Lower lobe of right lung (tissue), 2 donors: Measurements from ENCODE around the gene KRTAP10-12. TPM values are rescaled to one million over a fixed set of nuclear protein-coding genes. Genes with fewer than 3 reads are reported as not detected.

Source experiments
- ATAC-seq, 2 donors: fragments of 200-7000 bp; cut with Tn5 transposase; one replicate each; pipeline ENCODE4 v1.9.1; 2020 to 2022; ENCODE audit warnings: mild to moderate bottlenecking in 2 of 2, moderate library complexity in 2 of 2
- DNase-seq: peaks from one replicate; pipeline ENCODE4 v3.0.0-alpha.2; 2020
- H3K27ac ChIP-seq: fragments of 200-600 bp; one replicate; pipeline ENCODE4 v1.8.0; 2022
- H3K27me3 ChIP-seq: fragments of 200-600 bp; one replicate; pipeline ENCODE4 v1.8.0; 2022; ENCODE audit warnings: low read depth
- H3K36me3 ChIP-seq: fragments of 200-600 bp; one replicate; pipeline ENCODE4 v1.8.0; 2022; ENCODE audit warnings: mild to moderate bottlenecking
- H3K4me1 ChIP-seq: fragments of 200-600 bp; one replicate; pipeline ENCODE4 v1.8.0; 2022
- H3K4me3 ChIP-seq: fragments of 200-600 bp; one replicate; pipeline ENCODE4 v1.8.0; 2022; ENCODE audit warnings: mild to moderate bottlenecking
- H3K9me3 ChIP-seq: fragments of 200-600 bp; one replicate; pipeline ENCODE4 v1.8.0; 2022
- intact Hi-C: fragments of 100-400 bp; cut with DNase I; formaldehyde crosslinking; loops from one replicate; pipeline ENCODE4 v1.11.0; 2022
- total RNA-seq: library from RNA; stranded (reverse); fragmentation: NEBNext Ultra II Directional; extraction: Animal tissue kit (Norgen Biotek cat#: 25700); gene quantifications from one replicate; pipeline ENCODE4 v1.2.1, GENCODE V29; 2021
- TF ChIP-seq, protein P1 (sequence below): fragments of 200-600 bp; IDR thresholded peaks from one replicate; pipeline ENCODE4 v1.8.0; 2022; ENCODE audit warnings: antibody characterized with exemption, mild to moderate bottlenecking
- donor health status: DM: no; HTN: yes; CAD: no; lungs with severe emphysema.

The KRTAP10-12 gene
- total RNA-seq, 1 donor from 2014 or later, result not detected

DNA sequence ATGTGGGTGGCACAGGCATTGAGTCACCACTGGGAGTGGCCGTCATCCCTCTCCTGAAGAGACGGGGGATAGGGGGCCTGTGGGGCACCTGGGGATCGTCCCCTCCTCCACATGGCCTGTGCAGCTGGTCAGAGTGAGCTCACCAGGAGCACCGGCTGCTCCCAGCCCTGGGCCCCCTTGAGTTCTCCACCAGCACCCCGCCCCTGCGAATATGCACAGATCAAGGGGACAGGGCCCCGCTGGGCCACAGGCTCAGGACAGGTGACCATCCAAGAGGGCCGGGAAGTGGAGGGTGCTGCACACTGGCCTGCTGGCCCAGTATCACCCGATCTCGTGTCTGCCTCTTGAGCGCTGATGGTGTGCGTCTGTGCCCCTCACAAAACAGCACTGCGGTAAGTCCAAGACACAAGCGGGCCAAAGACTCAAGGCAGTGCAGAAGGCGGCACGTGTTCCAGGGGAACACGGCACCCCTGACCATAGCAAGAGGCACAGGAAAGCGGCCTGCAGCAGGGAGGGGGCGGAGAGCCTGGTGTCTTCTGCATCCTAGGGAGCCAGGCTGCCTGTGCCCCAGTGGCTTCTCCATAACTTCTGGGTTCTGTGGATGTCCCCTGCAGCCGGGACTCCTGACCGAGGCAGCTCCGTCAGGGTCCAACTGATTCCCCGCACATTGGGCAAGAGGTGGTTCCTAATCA is 32.5 kb downstream of the KRTAP10-12 start:
- no peak for ATAC-seq
- Histone ChIP-seq H3K27ac (no peak overlapping the region), H3K9me3 (no peaks in the 10 kb centered on the region), H3K36me3 (no peaks in the 10 kb centered on the region), H3K4me1 (no peaks in the 10 kb centered on the region), H3K4me3 (no peak overlapping the region), H3K27me3 (peaks cover 38% of the 10 kb centered on the region)
- no peak for DNase-seq
- TF ChIP-seq, protein P1, sequence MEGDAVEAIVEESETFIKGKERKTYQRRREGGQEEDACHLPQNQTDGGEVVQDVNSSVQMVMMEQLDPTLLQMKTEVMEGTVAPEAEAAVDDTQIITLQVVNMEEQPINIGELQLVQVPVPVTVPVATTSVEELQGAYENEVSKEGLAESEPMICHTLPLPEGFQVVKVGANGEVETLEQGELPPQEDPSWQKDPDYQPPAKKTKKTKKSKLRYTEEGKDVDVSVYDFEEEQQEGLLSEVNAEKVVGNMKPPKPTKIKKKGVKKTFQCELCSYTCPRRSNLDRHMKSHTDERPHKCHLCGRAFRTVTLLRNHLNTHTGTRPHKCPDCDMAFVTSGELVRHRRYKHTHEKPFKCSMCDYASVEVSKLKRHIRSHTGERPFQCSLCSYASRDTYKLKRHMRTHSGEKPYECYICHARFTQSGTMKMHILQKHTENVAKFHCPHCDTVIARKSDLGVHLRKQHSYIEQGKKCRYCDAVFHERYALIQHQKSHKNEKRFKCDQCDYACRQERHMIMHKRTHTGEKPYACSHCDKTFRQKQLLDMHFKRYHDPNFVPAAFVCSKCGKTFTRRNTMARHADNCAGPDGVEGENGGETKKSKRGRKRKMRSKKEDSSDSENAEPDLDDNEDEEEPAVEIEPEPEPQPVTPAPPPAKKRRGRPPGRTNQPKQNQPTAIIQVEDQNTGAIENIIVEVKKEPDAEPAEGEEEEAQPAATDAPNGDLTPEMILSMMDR, result no peak
- intact Hi-C loops, result no loop called here

DNA sequence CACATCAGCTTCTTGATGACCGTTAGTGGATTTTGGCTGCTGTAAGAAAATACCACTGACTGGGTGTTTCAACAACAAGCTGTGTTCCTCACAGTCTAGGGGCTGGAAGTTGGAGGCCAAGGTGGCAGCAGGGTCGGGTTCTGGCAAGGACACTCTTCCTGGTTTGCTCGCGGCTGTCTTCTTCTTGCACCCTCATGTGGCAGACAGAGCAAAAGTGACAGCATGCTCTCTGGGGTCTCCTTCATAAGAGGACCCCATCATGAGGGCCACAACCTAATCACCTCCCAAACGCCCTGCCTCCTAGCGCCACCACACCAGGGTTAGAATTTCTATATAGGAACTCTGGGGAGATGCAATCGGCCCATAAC is 33.0 kb downstream of the KRTAP10-12 start:
- H3K36me3 ChIP-seq, result no peaks in the 10 kb centered on the region
- no peak for DNase-seq
- no peak overlapping the region for H3K4me3 ChIP-seq
- intact Hi-C loops, result no loop called here
- H3K9me3 ChIP-seq, result no peaks in the 10 kb centered on the region
- no peaks in the 10 kb centered on the region for H3K4me1 ChIP-seq
- TF ChIP-seq, protein P1, result no peak
- peaks cover 32% of the 10 kb centered on the region for H3K27me3 ChIP-seq
- ATAC-seq, result no peak
- H3K27ac ChIP-seq, result no peak overlapping the region

DNA sequence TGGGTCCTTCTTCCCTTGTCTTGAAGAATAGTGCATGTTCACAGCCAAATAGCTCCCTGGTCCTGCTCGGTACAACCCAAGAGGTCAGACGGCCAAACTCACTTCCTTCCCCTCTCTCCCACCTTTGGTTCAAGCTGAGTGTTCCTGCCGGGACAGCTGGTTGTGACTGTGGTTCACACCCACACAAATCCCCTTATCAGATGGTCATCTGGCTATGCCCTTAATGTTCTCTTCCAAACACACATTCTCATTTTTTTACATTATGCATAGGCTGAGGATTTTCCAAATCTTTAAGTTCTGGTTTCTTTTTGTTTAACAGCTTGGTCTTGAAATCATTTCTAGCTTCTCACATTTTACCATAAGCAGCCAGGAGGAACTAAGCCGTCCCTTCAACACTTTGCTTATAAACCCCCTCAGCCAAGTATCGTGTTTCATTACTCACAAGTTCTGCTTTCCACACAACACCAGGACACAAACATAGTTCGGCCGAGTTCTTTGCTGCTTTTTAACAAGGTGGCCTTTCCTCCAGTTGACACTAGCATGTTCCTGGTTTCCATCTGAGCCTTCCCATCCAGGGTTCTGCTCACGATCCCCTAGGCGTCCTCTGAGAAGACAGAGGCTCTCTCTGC is 34.1 kb downstream of the KRTAP10-12 start:
- Histone ChIP-seq H3K36me3 (no peaks in the 10 kb centered on the region), H3K9me3 (no peaks in the 10 kb centered on the region), H3K27me3 (peaks cover 22% of the 10 kb centered on the region), H3K4me3 (no peak overlapping the region), H3K4me1 (no peaks in the 10 kb centered on the region), H3K27ac (no peak overlapping the region)
- intact Hi-C loops, result no loop called here
- TF ChIP-seq, protein P1, result no peak
- ATAC-seq, result peak in 1 of 2 donors; percentile 42
- no peak for DNase-seq

DNA sequence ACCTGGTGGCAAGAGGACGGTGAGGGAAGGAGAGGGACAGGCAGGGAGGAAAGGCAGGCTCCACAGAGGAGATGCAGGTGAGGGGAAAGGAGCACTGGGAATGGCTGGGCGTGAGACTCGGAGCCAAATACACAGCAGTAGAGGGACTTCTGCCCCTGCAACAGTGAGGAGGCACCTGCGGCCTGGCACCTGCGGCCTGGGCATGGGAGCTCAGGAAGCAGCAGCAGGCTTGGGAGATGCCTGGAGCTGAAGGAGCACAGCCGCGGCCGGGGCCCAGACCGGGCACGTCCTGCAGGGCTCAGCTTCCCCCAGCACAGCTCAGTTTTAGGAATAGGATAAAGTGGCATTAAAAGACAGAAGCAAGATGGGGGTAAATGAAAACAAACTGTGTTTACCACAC is 35.3 kb downstream of the KRTAP10-12 start:
- intact Hi-C loops, result no loop called here
- TF ChIP-seq, protein P1, result no peak
- no peak overlapping the region for H3K4me3 ChIP-seq
- no peak overlapping the region for H3K27ac ChIP-seq
- H3K4me1 ChIP-seq, result no peaks in the 10 kb centered on the region
- DNase-seq (no peak), ATAC-seq (no peak)
- peaks cover 14% of the 10 kb centered on the region for H3K27me3 ChIP-seq
- peaks cover under 1% of the 10 kb centered on the region for H3K9me3 ChIP-seq
- H3K36me3 ChIP-seq, result no peaks in the 10 kb centered on the region

DNA sequence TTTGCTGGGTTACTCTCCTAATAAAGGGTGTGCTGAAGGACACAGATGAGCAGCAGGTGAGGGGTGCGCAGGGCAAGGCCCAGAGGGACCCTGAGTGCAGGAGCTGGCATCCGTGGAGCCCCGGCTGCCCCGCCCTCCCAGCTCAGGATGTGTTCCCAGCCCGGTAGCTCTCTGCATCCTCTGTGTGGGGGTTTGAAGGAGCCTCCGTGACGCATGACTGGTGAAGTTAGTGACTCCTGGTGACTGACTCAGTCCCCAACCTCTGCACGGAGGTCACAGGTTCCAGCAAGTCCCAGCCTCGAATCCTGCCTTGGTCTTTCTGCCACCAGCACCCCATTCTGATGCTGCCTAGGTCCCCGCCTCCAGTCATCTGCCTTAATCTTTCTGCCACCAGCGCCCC is 36.0 kb downstream of the KRTAP10-12 start:
- Histone ChIP-seq H3K27ac (no peak overlapping the region), H3K9me3 (peaks cover 7% of the 10 kb centered on the region), H3K4me1 (no peaks in the 10 kb centered on the region), H3K27me3 (peaks cover 7% of the 10 kb centered on the region), H3K4me3 (no peak overlapping the region), H3K36me3 (no peaks in the 10 kb centered on the region)
- intact Hi-C loops, result no loop called here
- ATAC-seq, result no peak
- DNase-seq, result no peak
- TF ChIP-seq, protein P1, result no peak
